Right lobe of liver (tissue), 6 donors: ENCODE measurements around the gene ITGA2B. TPM values are rescaled to one million over a fixed set of nuclear protein-coding genes. Genes with fewer than 3 reads are reported as not detected.

Experiments used
- ATAC-seq, 4 donors: fragments of 200-7000 bp; cut with Tn5 transposase; one replicate each; pipeline ENCODE4 v1.9.1; 2020; ENCODE audit warnings: mild to moderate bottlenecking in 4 of 4, moderate library complexity in 4 of 4
- DNase-seq, 3 donors: peaks; one replicate each; pipeline ENCODE4 v3.0.0-alpha.2; 2020
- H3K27ac ChIP-seq, 3 donors: fragments of 200-600 bp; one replicate each; pipeline ENCODE4 v1.8.0; 2022
- H3K27me3 ChIP-seq, 2 donors: fragments of 200-600 bp; one replicate each; pipeline ENCODE4 v1.8.0; 2022
- H3K36me3 ChIP-seq, 4 donors: fragments of 200-600 bp; sonication (generic) in 1 of 4; one replicate each; pipeline versions ENCODE4 v1.5.1 to v1.8.0; 2017 to 2022; ENCODE audit warnings: control low read depth in 1 of 4
- H3K4me1 ChIP-seq, 4 donors: fragments of 200-600 bp; sonication (generic) in 1 of 4; one replicate each; pipeline versions ENCODE4 v1.5.1 to v1.8.0; 2017 to 2022; ENCODE audit warnings: control low read depth in 1 of 4
- H3K4me3 ChIP-seq, 3 donors: fragments of 200-600 bp; one replicate each; pipeline ENCODE4 v1.8.0; 2022
- H3K9me3 ChIP-seq, 4 donors: fragments of 200-600 bp; sonication (generic) in 1 of 4; one replicate each; pipeline versions ENCODE4 v1.5.1 to v1.8.0; 2017 to 2022; ENCODE audit warnings: control low read depth in 1 of 4
- POLR2A ChIP-seq: fragments of 450-650 bp; IDR thresholded peaks from one replicate; pipeline ENCODE4 v1.6.1; 2017; ENCODE audit warnings: antibody characterized with exemption, mild to moderate bottlenecking
- WGBS: methylation state at CpG from one replicate; pipeline ENCODE4 v1.1.6; 2018; ENCODE audit warnings: low coverage, low lambda C conversion rate; ENCODE audit not compliant: insufficient coverage; ENCODE audit errors: missing lambda C conversion rate; 5-methylcytosine and 5-hydroxymethylcytosine counted together
- intact Hi-C, 2 donors: fragments of 100-400 bp; cut with DNase I; formaldehyde crosslinking; loops; one replicate each; pipeline versions ENCODE4 v1.11.2 to v1.14.1; 2022
- total RNA-seq, 6 experiments: library from RNA; depleted of rRNA in 2 of 6; stranded (reverse); fragments of >200 nt in 2 of 6; fragmentation: NEBNext Ultra II Directional in 3 of 6; extraction: Animal tissue kit (Norgen Biotek cat#: 25700) in 3 of 6; gene quantifications; one replicate each; pipeline versions ENCODE4 v1.1.0 to v1.2.4, GENCODE V29; 2016 to 2023
- TF ChIP-seq, protein P1 (sequence below), 4 donors: fragments of 200-600 bp in 3 of 4; fragments of 450-650 bp in 1 of 4; IDR thresholded peaks; one replicate each; pipeline versions ENCODE4 v1.5.1 to v1.8.0; 2016 to 2022; ENCODE audit warnings: antibody characterized with exemption in 4 of 4, mild to moderate bottlenecking in 2 of 4
- donor health status: DM: no; HTN: yes; CAD: no.
- donor health status: DM: no; HTN: no; CAD: no.
- donor health status: DM: no; HTN: no; CAD: no.
- donor health status: DM: no; HTN: yes; CAD: no.
- donor health status: DM: no; HTN: yes; CAD: no.

The ITGA2B gene
- total RNA-seq, 6 experiments from 2014 or later = 0.37 to 1.5 (median 0.49) TPM; not detected in 1

DNA sequence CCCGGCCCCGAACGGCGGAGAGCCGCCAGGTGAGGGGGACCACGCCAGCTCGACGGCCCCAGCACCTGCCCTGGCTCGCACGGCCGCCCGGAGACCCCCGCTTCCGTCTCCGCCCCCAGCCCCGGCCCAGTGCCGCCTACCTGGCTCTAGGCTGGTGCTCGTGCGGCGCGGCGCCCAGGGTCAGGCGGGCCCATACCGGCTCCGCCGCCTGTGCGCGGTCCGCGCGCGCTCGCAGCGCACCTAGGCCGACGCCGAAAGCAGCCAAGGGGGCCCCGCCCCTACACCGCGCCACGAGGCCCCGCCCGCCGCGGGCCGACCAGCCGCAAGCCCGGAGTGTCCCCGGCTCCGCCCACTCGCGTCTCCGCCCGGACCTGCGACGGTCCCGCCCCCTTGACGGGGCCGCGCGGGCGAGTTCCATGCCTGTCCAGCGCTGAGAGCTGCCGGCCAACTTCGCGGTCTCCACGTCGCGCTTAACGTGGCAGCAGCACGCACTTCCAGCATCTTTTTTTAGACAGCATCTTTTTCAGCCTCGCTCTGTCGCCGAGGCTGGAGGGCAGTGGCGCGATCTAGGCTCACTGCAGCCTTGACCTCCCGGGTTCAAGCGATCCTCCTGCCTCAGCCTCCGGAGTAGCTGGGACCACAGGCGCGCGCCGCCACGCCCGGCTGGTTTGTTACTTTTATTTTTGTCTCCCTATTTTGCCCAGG is 64.7 kb downstream of the ITGA2B start, which contains the start of gene SLC25A39:
Gene SLC25A39, minus strand, starts transcription at position 253 of the 705 bp plus-strand sequence. CDS start 1,261 bp downstream, outside the sequence.
- TF ChIP-seq, protein P1, sequence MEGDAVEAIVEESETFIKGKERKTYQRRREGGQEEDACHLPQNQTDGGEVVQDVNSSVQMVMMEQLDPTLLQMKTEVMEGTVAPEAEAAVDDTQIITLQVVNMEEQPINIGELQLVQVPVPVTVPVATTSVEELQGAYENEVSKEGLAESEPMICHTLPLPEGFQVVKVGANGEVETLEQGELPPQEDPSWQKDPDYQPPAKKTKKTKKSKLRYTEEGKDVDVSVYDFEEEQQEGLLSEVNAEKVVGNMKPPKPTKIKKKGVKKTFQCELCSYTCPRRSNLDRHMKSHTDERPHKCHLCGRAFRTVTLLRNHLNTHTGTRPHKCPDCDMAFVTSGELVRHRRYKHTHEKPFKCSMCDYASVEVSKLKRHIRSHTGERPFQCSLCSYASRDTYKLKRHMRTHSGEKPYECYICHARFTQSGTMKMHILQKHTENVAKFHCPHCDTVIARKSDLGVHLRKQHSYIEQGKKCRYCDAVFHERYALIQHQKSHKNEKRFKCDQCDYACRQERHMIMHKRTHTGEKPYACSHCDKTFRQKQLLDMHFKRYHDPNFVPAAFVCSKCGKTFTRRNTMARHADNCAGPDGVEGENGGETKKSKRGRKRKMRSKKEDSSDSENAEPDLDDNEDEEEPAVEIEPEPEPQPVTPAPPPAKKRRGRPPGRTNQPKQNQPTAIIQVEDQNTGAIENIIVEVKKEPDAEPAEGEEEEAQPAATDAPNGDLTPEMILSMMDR (IDR thresholded peaks at IDR 0.05) = no peak
- TF ChIP-seq POLR2A = peak; percentile 84
- ATAC-seq (peak; percentile 87 to 92 (median 88)), DNase-seq (peak; percentile 96)
- peaks cover 0 to 12% (median 5%) of the 10 kb centered on the region in 4 donors for H3K4me1 ChIP-seq
- H3K4me3 ChIP-seq = peak within 1 kb of the TSS; percentile 89 to 100 (median 97)
- intact Hi-C loops = loop anchor here (5.0 kb wide), 1 partner anchor 112 kb away; no protein-coding TSS in a partner anchor
- H3K36me3 ChIP-seq = peaks cover 0 to 24% (median 3%) of the 10 kb centered on the region in 4 donors
- no peaks in the 10 kb centered on the region for H3K27me3 ChIP-seq
- H3K27ac ChIP-seq = peak within 1 kb of the TSS; percentile 70 to 86 (median 76)
- no peaks in the 10 kb centered on the region for H3K9me3 ChIP-seq
- 0% methylated on average over 22 of the region's 85 CpGs for WGBS

DNA sequence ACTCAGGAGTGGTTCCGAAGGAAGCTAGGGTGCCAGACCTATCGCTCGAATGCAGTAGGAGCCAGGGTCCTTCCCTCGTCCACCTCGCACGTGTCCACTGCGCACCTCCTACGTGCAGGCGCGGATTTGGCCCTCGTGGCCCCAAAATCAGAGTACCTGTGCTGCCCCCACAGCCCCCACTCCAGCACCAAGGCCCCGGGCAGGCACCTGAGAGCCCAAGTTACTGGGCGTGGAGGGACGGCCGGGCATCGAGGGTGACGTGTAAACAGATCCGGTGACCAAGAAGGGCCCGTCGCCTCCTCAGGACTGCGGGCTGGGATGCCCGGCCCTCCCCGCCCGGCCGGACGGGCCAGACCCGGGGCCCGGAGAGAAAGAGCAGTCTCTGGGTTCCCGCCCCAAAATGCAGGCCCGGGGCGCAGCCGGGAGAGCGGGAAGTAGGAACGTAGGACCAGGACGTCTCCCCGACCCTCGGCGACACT is 65.3 kb downstream of the ITGA2B start:
- intact Hi-C loops = loop anchor here (5.0 kb wide), 1 partner anchor 112 kb away; no protein-coding TSS in a partner anchor
- ATAC-seq = peak in 1 of 4 donors; percentile 0
- peak in 1 of 3 donors; percentile 53 for DNase-seq
- WGBS = 0% methylated on average over 16 of the region's 38 CpGs
- peak overlapping the region in 2 of 3 donors; percentile 21 to 41 for H3K27ac ChIP-seq
- no peaks in the 10 kb centered on the region for H3K9me3 ChIP-seq
- H3K4me3 ChIP-seq = peak overlapping the region; percentile 89 to 100 (median 97)
- H3K36me3 ChIP-seq = peaks cover 0 to 26% (median 3%) of the 10 kb centered on the region in 4 donors
- TF ChIP-seq POLR2A = no peak
- TF ChIP-seq, protein P1 (IDR thresholded peaks at IDR 0.05) = no peak
- no peaks in the 10 kb centered on the region for H3K27me3 ChIP-seq
- H3K4me1 ChIP-seq = peaks cover 0 to 12% (median 5%) of the 10 kb centered on the region in 4 donors

DNA sequence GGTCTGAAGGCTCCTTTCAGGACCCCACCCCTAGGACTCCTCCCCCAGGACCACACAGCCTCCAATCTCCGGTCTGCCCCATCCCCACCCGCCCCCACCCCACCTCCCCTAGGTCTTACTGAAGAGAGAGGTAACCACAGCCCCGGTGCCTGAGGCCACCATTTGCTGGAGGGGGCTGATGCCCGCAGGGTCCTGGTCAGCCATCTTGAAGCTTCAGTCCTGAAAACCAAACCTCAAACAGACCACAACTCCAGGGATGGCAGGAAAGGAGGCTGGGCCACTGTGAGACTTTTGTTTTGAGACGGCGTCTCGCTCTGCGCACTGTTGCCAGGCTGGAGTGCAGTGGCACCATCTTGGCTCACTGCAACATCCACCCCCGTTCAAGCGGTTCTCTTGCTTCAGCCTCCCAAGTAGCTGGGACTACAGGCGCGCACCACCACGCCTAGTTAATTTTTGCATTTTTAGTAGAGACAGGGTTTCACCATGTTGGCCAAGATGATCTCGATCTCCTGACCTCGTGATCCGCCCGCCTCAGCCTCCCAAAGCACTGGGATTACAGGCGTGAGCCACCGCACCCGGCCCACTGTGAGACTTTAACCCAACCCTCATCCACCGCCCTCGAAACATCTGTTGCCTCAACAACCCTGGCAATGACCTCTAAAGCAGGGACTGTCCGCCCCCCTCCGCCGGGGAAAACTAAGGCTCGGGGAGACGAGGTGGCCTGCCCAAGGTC is 65.9 kb downstream of the ITGA2B start:
- H3K4me3 ChIP-seq = peak overlapping the region; percentile 89 to 100 (median 97)
- H3K9me3 ChIP-seq = no peaks in the 10 kb centered on the region
- ATAC-seq = no peak
- intact Hi-C loops = loop anchor here (5.0 kb wide), 1 partner anchor 111 kb away; no protein-coding TSS in a partner anchor
- H3K36me3 ChIP-seq = peaks cover 0 to 26% (median 3%) of the 10 kb centered on the region in 4 donors
- TF ChIP-seq, protein P1 (IDR thresholded peaks at IDR 0.05) = no peak
- TF ChIP-seq POLR2A = no peak
- peak overlapping the region in 2 of 3 donors; percentile 21 to 41 for H3K27ac ChIP-seq
- no peak for DNase-seq
- H3K4me1 ChIP-seq = peaks cover 0 to 12% (median 5%) of the 10 kb centered on the region in 4 donors
- 35% methylated on average over 9 of the region's 27 CpGs for WGBS
- no peaks in the 10 kb centered on the region for H3K27me3 ChIP-seq

DNA sequence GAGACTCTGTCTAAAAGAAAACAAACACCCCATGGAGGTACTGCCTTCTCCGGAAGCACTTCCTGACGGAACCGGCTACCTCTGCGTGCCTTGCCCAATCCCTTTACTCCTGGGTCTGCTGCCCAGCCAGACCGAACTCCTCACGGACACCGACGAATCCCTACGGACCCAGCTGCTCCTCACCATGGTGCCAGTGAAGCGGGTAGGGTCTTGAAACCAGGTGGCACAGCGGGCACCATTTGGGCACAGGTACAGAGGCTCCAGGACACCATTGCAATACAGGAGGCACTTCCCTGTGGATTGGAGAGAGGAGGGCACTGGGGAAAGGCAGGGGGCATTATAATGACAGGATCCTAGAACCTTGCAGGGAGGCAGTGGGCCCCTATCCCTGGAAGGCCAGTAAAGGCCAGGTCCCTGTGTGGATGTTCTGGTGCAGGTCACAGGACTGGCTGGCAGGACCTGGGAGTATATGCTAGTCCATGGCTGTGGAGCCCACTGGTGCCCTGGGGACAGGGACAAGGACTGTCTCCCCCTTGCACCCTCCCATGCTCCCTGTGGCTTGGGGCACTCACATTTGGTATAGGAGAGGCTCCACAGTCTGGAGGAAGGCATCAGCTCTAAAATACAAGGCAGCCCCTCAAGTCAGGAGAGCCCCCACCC is 67.1 kb downstream of the ITGA2B start:
- no peak for TF ChIP-seq POLR2A
- TF ChIP-seq, protein P1 (IDR thresholded peaks at IDR 0.05) = no peak
- H3K4me1 ChIP-seq = peaks cover 0 to 12% (median 5%) of the 10 kb centered on the region in 4 donors
- DNase-seq (no peak), ATAC-seq (no peak)
- H3K4me3 ChIP-seq = no peak overlapping the region
- H3K27ac ChIP-seq = no peak overlapping the region
- WGBS = no CpG with 5 or more reads among the region's 11 CpGs
- peaks cover 0 to 26% (median 3%) of the 10 kb centered on the region in 4 donors for H3K36me3 ChIP-seq
- no peaks in the 10 kb centered on the region for H3K9me3 ChIP-seq
- intact Hi-C loops = loop anchor here (5.0 kb wide), 1 partner anchor 110 kb away; no protein-coding TSS in a partner anchor
- no peaks in the 10 kb centered on the region for H3K27me3 ChIP-seq
